Lower leg skin (tissue), 4 donors: ENCODE data around the gene PREX1. TPM values are rescaled to one million over a fixed set of nuclear protein-coding genes. Genes with fewer than 3 reads are reported as not detected.

Source experiments
- DNase-seq, 2 donors: peaks; one replicate each; pipeline ENCODE4 v3.0.0-alpha.2; 2019; ENCODE audit warnings: low spot score in 2 of 2
- H3K4me3 ChIP-seq: fragments of 200-600 bp; sonication (generic); 2 replicates; pipeline ENCODE4 v1.5.1; 2017; ENCODE audit warnings: mild to moderate bottlenecking, low read depth; ENCODE audit not compliant: poor library complexity, severe bottlenecking
- POLR2A ChIP-seq, 2 donors: fragments of 450-650 bp; IDR thresholded peaks; one replicate each; pipeline ENCODE4 v1.6.1; 2016 to 2017; ENCODE audit warnings: antibody characterized with exemption in 2 of 2, mild to moderate bottlenecking in 1 of 2, moderate library complexity in 1 of 2
- WGBS, 2 donors: methylation state at CpG; one replicate each; pipeline ENCODE4 v1.1.5; 2018; 5-methylcytosine and 5-hydroxymethylcytosine counted together
- intact Hi-C: fragments of 100-400 bp; cut with DNase I; formaldehyde crosslinking; loops from one replicate; pipeline ENCODE4 v1.15.0; 2023; ENCODE audit warnings: low total_unique reads
- total RNA-seq, 4 donors: library from RNA; depleted of rRNA; stranded (reverse); fragments of >200 nt; gene quantifications; one replicate each; pipeline ENCODE4 v1.1.0, GENCODE V29; 2016
- TF ChIP-seq, protein P1 (sequence below), 3 donors: fragments of 450-650 bp; IDR thresholded peaks; one replicate each; pipeline ENCODE4 v1.5.1; 2016; ENCODE audit warnings: antibody characterized with exemption in 3 of 3, mild to moderate bottlenecking in 3 of 3, moderate library complexity in 2 of 3

PREX1 gene
- total RNA-seq, 4 donors from 2014 or later: 5.4 to 18.6 (median 7.9) TPM

- intact Hi-C loops: no loop called here
- TF ChIP-seq, protein P1, sequence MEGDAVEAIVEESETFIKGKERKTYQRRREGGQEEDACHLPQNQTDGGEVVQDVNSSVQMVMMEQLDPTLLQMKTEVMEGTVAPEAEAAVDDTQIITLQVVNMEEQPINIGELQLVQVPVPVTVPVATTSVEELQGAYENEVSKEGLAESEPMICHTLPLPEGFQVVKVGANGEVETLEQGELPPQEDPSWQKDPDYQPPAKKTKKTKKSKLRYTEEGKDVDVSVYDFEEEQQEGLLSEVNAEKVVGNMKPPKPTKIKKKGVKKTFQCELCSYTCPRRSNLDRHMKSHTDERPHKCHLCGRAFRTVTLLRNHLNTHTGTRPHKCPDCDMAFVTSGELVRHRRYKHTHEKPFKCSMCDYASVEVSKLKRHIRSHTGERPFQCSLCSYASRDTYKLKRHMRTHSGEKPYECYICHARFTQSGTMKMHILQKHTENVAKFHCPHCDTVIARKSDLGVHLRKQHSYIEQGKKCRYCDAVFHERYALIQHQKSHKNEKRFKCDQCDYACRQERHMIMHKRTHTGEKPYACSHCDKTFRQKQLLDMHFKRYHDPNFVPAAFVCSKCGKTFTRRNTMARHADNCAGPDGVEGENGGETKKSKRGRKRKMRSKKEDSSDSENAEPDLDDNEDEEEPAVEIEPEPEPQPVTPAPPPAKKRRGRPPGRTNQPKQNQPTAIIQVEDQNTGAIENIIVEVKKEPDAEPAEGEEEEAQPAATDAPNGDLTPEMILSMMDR (IDR thresholded peaks at IDR 0.05): no peak
- no peak for TF ChIP-seq POLR2A (IDR thresholded peaks at IDR 0.05)
- DNase-seq: no peak
- H3K4me3 ChIP-seq: no peak overlapping the region
- WGBS, 2 donors: 93 to 95% methylated on average over 10 of the region's 10 CpGs
Measured at GRCh38 chr20:48801197-48801596, 26.6 kb downstream of the PREX1 start.

DNA sequence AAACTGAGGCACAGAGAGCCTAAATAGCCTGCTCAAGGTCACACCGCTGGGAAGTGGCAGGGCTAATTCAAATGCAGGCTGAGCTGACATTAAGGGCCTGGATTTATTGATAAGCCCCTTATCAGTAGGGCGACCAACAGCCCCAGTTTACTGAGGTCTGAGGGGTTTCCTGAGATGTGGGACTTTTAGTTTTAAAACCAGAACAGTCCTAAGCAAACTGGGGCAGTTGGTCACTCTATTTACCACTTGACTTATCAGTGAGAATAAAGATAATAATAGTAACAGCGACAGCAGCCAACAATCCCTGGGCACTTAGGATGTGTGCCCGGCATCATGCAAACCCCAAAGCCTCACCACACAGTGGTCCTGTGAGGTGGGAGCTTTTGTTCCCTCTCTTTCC lies 27.6 kb downstream of the PREX1 start:
- WGBS, 2 donors: 87 to 90% methylated on average over 4 of the region's 4 CpGs
- H3K4me3 ChIP-seq: no peak overlapping the region
- no peak for DNase-seq
- TF ChIP-seq, protein P1 (IDR thresholded peaks at IDR 0.05): no peak
- no peak for TF ChIP-seq POLR2A (IDR thresholded peaks at IDR 0.05)
- intact Hi-C loops: no loop called here

- TF ChIP-seq, protein P1 (IDR thresholded peaks at IDR 0.05): no peak
- TF ChIP-seq POLR2A (IDR thresholded peaks at IDR 0.05): no peak
- DNase-seq: no peak
- no peak overlapping the region for H3K4me3 ChIP-seq
- intact Hi-C loops: no loop called here
- WGBS, 2 donors: 75 to 79% methylated on average over 12 of the region's 12 CpGs
Measured at GRCh38 chr20:48799328-48800105, 28.3 kb downstream of the PREX1 start.

- no peak overlapping the region for H3K4me3 ChIP-seq
- intact Hi-C loops: no loop called here
- TF ChIP-seq POLR2A (IDR thresholded peaks at IDR 0.05): no peak
- TF ChIP-seq, protein P1 (IDR thresholded peaks at IDR 0.05): no peak
- WGBS, 2 donors: 77 to 81% methylated on average over 11 of the region's 11 CpGs
- DNase-seq: no peak
Measured at GRCh38 chr20:48797850-48798747, 29.7 kb downstream of the PREX1 start.

GRCh38 chr20:48797275-48797825 lies 30.4 kb downstream of the PREX1 start:
- intact Hi-C loops: no loop called here
- TF ChIP-seq POLR2A (IDR thresholded peaks at IDR 0.05): no peak
- TF ChIP-seq, protein P1 (IDR thresholded peaks at IDR 0.05): no peak
- no peak overlapping the region for H3K4me3 ChIP-seq
- 67 to 74% methylated on average over 15 of the region's 15 CpGs for WGBS, 2 donors
- DNase-seq: peak in 1 of 2 donors; percentile 46
